GM18508 (cell line): ENCODE data around the gene PXDN.

Experiments
- ATAC-seq: cut with Tn5 transposase; IDR thresholded peaks from one replicate; pipeline ENCODE4 v1.9.1; 2021; ENCODE audit warnings: moderate number of reproducible peaks; ENCODE audit not compliant: insufficient read depth, unreplicated experiment

The PXDN gene

GRCh38 chr2:1621041-1621440 is 123.3 kb downstream of the PXDN start:
- ATAC-seq = no peak

GRCh38 chr2:1620081-1620480 is 124.2 kb downstream of the PXDN start:
- ATAC-seq = no peak

GRCh38 chr2:1619556-1619955 is 124.8 kb downstream of the PXDN start:
- ATAC-seq = no peak

- no peak for ATAC-seq
Observed at GRCh38 chr2:1618974-1619373, 125.3 kb downstream of the PXDN start.

- ATAC-seq = no peak
Observed at GRCh38 chr2:1618191-1618961, 125.9 kb downstream of the PXDN start.

- ATAC-seq = no peak
Observed at GRCh38 chr2:1617425-1618021, 126.8 kb downstream of the PXDN start.

GRCh38 chr2:1614564-1614963 is 129.8 kb downstream of the PXDN start:
- no peak for ATAC-seq

- ATAC-seq = no peak
Observed at GRCh38 chr2:1613731-1614354, 130.5 kb downstream of the PXDN start.

GRCh38 chr2:1613078-1613445 is 131.3 kb downstream of the PXDN start:
- ATAC-seq = no peak

GRCh38 chr2:1612391-1613077 is 131.8 kb downstream of the PXDN start:
- no peak for ATAC-seq

GRCh38 chr2:1611886-1612285 is 132.4 kb downstream of the PXDN start:
- no peak for ATAC-seq

- ATAC-seq = no peak
Observed at GRCh38 chr2:1610096-1610485, 134.2 kb downstream of the PXDN start.

GRCh38 chr2:1609485-1610095 is 134.7 kb downstream of the PXDN start:
- no peak for ATAC-seq

GRCh38 chr2:1609040-1609439 is 135.3 kb downstream of the PXDN start:
- no peak for ATAC-seq

GRCh38 chr2:1607971-1608688 is 136.2 kb downstream of the PXDN start:
- no peak for ATAC-seq

GRCh38 chr2:1607236-1607920 is 136.9 kb downstream of the PXDN start:
- ATAC-seq = no peak

GRCh38 chr2:1606421-1607235 is 137.7 kb downstream of the PXDN start:
- ATAC-seq = no peak

- no peak for ATAC-seq
Observed at GRCh38 chr2:1606046-1606400, 138.3 kb downstream of the PXDN start.
